ENCODE data around the gene ITPKB. TPM values are rescaled to one million over a fixed set of nuclear protein-coding genes. Genes with fewer than 3 reads are reported as not detected.

The ITPKB gene
- total and polyA plus RNA-seq, 2 of the 13 experiments (the other 11 are each of a cell fraction or from before 2014, with no cell fraction given) = not detected

GRCh38 chr1:226761322-226761721 is 22.2 kb upstream of the ITPKB start:
- BruUV-seq (replicated peaks) = no TSS peak
- no peak for DNase-seq (ENCODE audit: low spot score)
- Histone ChIP-seq H4K20me1 (ENCODE audit: insufficient read depth, low read length) (no peaks in the 10 kb centered on the region), H3K4me2 (ENCODE audit: low read depth, low read length) (no peak overlapping the region), H3K27me3 (ENCODE audit: control insufficient read depth in 1 of 2, insufficient read depth in 2 of 2, low read length in 2 of 2) (peaks cover 0 to 25% of the 10 kb centered on the region in 2 experiments; a peak in 4 of 5 replicates), H3K36me3 (replicated peaks in 1 of 2; ENCODE audit: control insufficient read depth in 1 of 2, insufficient read depth in 2 of 2, low read length in 2 of 2) (no peaks in the 10 kb centered on the region), H3K9ac (ENCODE audit: insufficient read depth, low read depth, low read length) (no peak overlapping the region), H3K27ac (ENCODE audit: extremely low read length, insufficient read depth, low read length) (no peak overlapping the region), H2AFZ (ENCODE audit: low read length) (no peak overlapping the region), H3K4me1 (ENCODE audit: insufficient read depth, low read length) (no peaks in the 10 kb centered on the region), H3K4me3 (replicated peaks in 1 of 3; ENCODE audit: insufficient read depth in 1 of 3, low read depth in 2 of 3, low read length in 3 of 3) (no peak overlapping the region), H3K79me2 (ENCODE audit: insufficient read depth, low read length) (no peaks in the 10 kb centered on the region), H3K9me3 (ENCODE audit: low read length) (no peaks in the 10 kb centered on the region)
- intact Hi-C loops (cut with micrococcal nuclease; ENCODE audit: unreplicated experiment) (no loop called here), in situ Hi-C loops (cut with HindIII; ENCODE audit: extremely low pct_ligation_motif_present, low pct_unique_long_range_greater_than_20kb) (no loop called here)
- TF ChIP-seq, protein P1, sequence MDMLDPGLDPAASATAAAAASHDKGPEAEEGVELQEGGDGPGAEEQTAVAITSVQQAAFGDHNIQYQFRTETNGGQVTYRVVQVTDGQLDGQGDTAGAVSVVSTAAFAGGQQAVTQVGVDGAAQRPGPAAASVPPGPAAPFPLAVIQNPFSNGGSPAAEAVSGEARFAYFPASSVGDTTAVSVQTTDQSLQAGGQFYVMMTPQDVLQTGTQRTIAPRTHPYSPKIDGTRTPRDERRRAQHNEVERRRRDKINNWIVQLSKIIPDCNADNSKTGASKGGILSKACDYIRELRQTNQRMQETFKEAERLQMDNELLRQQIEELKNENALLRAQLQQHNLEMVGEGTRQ (IDR thresholded peaks at IDR 0.05; ENCODE audit: low read depth, low read length) = no peak
- TF ChIP-seq, protein P1 (CRISPR knock-in tag; IDR thresholded peaks at IDR 0.05; ENCODE audit: borderline replicate concordance) = no peak
- no peak for TF ChIP-seq ZNF609 (CRISPR knock-in tag; IDR thresholded peaks at IDR 0.05; ENCODE audit: borderline replicate concordance)
- TF ChIP-seq, protein P2, sequence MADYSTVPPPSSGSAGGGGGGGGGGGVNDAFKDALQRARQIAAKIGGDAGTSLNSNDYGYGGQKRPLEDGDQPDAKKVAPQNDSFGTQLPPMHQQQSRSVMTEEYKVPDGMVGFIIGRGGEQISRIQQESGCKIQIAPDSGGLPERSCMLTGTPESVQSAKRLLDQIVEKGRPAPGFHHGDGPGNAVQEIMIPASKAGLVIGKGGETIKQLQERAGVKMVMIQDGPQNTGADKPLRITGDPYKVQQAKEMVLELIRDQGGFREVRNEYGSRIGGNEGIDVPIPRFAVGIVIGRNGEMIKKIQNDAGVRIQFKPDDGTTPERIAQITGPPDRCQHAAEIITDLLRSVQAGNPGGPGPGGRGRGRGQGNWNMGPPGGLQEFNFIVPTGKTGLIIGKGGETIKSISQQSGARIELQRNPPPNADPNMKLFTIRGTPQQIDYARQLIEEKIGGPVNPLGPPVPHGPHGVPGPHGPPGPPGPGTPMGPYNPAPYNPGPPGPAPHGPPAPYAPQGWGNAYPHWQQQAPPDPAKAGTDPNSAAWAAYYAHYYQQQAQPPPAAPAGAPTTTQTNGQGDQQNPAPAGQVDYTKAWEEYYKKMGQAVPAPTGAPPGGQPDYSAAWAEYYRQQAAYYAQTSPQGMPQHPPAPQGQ (CRISPR knock-in tag; IDR thresholded peaks at IDR 0.05; ENCODE audit: borderline replicate concordance) = no peak
- TF ChIP-seq TAF15 (IDR thresholded peaks at IDR 0.05; ENCODE audit: low read depth, low read length, poor library complexity, severe bottlenecking) = no peak
- WGBS (ENCODE audit: low lambda C conversion rate) = 0% methylated on average over 1 of the region's 1 CpG
- ChIA-PET POLR2A (no interaction called here), CTCF (ENCODE audit: low intra/inter-chr PET ratio, low total read pairs) (no interaction called here)
- FAIRE-seq = no peak
- ATAC-seq = no peak
